Activated effector memory CD4-positive, alpha-beta T cell treated with anti-CD3 and anti-CD28 coated beads, Interleukin-2, amount 50 U/mL, for 16 hours (primary cell): ENCODE results near the gene SZT2.
"Not testable (repeated sequence)": the region's sequence is repeated elsewhere in the genome, so short reads cannot be mapped to it uniquely, and the experiment has no call there.

Experiments
- DNase-seq: peaks from one replicate; pipeline ENCODE4 v3.0.0-alpha.2; 2020

The SZT2 gene

DNA sequence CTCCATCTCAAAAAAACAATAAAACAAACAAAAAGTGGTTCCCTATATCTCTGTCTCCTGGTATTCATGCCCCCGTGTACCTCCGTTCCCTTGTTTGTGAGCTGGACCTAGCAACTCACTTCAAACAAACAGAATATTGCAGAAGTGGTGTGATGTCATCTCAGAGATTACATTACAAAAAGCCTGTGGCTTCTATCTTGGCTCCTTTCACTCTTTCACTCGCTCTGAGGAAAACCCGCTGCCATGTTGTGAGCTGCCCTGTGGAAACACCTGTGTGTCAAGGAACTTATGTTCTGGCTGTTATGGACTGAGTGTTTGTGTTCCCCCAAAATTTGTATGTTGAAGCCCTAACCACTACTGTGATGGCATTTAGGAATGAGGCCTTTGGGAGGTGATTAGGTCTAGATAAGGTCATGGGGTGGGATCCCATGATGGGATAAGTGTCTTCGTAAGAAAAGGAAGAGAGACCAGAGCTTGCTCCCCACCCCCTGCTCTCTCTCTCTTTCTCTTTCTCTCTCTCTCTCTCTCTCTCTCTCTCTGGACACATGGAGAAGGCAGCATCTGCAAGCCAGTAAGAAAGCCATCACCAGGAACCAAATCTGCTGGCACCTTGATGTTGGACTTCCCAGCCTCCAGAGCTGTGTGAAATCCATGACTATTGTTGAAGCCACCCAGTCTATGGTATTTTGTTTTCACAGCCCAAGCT is 71.4 kb downstream of the SZT2 start:
- DNase-seq = no peak

DNA sequence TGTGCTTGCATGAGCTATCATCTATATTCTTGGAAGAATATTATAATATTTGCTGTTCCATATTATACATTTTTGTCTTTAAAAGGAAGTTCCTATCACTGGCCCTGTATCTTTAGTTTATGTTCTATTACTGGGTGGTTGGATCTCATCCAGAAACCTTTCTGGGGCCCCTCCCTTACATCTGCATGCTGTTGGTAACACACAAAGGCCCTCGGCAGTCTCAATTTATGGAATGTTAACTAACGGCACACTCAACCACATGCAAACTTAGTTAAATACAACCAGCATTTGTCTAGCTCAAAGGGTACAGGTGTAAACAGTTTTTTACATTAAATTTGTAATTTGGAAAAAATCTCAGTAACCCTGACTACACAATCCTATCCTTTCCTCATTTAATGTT is 73.8 kb downstream of the SZT2 start:
- no peak for DNase-seq

DNA sequence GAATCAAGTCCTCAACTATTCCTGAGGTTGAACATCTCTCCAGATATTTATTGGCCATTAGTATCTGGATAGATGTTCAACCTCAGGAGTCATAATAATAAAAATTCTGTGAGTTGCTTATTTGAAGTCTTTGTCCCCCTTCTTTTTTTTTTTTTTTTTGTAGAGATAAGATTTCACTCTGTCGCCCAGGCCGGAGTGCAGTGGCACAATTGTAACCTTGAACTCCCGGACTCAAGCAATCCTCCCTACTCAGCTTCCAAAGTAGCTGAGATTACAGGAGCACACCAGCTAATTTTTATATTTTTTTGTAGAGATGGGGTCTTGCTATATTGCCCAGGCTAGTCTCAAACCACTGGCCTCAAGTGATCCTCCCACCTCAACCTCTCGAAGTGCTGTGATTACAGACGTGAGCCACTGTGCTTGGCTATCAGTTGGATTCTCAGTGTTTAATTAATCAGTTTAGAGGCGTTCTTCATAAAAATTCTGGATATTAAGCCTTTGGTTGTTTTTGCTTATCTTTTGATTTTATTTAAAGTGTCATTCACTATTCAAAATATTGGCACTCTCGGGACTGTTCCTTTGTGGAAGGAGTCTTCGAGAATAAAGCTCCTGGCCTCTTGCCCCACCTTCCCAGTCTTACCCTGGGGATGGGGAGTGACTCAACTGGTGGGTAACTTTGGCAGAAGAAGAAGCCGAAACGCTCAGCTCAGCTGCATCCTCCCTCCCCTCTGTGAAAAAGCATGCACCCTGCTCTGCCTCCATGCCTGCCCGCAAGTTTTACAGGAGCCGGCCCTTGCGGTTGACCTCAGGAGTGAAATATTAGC is 75.2 kb downstream of the SZT2 start:
- DNase-seq = no peak

DNA sequence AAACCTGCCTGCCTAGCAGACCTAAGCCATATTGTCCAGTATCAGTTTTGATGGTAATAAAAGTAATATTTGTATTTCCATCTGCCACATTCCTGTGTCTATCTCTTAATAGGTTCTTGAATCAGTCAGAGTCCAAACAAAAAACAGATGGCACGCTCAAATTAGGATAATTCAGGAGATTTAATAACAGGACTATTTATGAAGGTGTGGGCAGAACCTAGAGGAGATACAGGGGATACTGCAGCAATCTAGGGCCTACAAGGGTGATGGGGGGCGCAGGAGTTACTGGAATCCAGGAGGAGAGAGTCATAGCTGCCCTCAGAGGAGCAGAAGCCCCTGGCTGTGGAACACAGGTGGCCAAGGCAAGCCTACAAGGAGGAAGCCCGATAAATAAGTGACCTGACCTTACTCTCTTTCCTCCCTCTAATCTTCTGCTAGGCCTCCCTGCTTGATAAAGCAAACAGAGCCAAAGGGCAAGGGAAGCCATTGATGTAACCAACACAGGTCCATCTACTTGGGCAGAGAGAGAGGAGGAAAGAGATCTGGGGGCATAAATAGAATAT is 75.9 kb downstream of the SZT2 start:
- DNase-seq = no peak

DNA sequence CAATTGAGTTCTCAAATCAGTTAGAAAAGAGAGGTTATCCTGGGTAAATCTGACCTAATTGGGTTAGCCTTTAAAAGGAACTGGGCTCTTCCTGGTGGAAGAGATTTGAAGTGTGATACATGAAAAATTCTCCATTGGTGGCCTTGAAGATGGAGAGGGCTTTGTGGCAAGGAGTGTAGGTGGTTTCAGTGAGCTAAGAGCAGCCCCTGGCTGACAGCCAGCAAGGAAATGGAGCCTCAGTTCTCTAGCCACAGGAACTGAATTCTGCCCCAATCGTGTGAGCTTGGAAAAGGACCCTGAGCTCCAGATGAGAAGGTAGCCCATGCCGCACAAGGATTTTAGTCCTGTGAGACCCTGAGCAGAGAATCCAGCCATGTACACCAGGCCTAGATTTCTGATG is 76.7 kb downstream of the SZT2 start:
- no peak for DNase-seq

DNA sequence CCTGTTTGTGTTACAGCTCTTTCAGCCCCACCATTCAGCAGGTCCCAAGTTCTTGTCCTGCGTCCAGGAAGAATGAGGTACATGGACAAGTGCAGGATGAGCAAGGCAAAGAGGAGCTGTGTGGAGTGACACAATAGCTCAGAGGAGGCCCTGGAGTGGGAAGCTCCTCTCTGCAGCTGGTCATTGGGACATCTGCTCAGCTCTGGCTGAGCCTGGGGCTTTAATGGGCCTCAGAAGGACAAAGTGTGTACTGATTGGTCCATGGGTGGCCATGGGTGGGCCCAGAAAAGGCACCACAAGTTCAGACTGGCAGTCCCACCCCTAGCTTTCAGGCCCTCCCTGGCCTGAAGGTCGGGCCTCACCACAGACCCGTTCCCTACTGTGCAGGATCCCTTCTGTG is 78.7 kb downstream of the SZT2 start:
- DNase-seq = no peak

DNA sequence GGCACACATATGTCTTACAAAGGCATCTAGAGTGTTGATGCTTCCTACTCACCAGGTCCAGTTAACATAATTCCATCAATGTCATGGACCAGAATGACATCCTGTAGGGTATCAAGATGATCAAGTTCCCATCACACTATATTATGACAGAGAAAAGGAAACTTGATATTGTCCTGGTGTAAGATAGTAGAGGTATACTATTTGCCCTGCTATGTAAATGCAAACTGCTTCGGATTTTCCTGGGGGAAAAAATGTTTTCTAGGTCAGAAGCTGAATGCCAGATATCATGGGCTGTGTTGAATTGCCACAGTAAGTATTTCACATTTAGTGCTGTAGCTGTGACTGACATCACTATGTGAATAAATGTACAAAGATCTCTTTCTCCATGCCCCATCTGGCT is 80.2 kb downstream of the SZT2 start:
- DNase-seq = no peak

DNA sequence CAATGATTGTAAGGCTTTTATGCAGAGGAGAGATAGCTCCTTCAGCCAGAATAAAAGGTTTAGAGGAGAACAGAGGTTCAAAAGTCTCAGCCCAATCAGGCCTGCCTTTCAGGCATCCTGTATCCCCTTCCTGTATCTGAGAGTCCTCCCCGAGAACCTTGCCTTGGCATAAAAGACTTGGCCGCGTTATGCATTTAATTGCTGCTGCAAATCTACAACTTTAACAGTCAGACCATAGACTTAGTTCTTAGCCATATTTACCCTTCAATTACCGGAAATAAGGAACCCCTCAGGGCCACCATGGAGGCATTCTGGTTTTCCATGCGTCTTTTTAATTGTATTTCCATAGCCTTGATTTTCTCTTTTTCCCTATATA is 82.4 kb downstream of the SZT2 start:
- DNase-seq = no peak

DNA sequence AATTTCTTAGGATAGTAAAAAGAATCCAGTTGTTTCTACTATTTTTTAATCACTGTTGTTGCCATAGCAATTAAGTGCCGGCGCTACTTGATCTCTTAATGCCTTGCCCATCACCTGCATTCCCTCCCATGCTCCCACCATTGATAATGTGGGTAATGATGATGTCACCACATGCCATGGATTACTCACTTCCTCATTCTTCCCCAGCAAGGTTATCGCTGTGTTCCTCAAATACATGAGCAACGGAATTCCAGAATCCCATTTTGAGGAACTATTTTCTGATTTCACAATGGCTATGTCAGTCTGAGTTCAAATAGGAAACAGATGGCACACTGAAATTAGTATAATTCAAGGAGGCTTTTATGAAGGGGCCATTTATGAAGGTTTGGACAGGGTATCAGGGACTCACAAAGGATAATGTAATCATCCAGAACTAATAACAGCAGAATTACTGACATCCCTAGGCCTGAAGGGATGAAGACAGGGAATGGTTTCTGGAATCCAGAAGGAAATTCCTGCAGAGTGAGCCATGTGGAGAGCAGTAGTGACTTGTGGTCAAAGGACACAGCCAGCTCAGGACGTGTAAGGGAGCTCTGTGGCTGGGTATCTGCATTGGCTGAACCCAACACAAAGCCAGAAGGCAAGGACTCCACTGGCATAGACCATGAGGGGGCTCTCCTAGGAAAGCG is 82.9 kb downstream of the SZT2 start:
- not testable (repeated sequence) for DNase-seq

DNA sequence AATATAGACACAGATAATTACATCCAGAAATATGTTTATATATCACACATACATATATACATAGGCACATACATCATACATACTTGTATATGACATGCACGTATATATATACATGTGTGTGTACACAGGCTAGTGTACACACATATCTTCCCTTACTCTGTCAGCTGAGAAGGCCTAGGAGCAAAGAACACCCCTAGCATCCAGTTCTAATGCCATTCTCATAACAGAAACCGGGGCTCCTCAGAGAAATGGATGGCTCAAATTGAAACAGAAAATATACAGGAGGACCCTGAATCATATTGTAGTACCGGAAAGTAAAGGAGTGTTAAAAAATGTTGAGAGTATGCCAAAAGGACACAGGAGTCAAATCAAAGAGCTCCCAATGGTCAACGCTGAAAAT is 83.8 kb downstream of the SZT2 start:
- no peak for DNase-seq

DNA sequence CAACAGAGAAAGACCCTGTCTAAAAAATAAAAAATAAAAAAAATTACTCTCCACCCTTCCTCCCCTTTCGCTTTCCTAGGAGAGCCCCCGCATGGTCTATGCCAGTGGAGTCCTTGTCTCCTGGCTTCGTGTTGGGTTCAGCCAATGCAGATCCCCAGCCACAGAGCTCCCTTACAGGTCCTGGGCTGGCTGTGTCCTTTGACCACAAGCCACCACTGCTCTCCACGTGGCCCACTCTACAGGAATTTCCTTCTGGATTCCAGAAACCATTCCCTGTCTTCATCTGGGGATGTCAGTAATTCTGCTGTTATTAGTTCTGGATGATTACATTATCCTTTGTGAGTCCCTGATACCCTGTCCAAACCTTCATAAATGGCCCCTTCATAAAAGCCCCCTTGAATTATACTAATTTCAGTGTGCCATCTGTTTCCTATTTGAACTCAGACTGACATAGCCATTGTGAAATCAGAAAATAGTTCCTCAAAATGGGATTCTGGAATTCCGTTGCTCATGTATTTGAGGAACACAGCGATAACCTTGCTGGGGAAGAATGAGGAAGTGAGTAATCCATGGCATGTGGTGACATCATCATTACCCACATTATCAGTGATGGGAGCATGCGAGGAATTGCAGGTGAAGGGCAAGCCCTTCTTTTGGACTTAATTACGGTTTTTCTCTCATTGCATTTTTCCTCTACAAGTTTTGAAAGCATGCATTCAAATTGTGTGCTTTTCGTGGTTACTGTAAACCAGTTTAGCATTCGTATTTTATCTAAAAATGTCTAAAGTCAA is 86.1 kb downstream of the SZT2 start:
- not testable (repeated sequence) for DNase-seq

DNA sequence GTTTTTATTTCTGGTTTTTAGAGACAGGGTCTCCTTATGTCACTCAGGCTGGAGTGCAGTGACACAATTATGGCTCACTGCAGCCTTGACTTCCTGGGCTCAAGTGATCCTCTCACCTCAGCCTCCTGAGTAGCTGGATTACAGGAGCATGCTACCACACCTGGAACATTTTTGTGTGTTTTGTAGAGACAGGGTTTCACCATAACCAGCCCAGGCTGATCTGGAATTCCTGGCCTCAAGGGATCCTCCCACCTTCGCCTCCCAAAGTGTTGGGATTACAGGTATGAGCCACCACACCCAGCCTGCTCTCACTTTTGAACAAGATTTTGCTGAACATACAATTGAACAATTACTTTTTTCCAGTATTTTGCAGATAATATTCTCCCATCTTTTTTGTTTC is 88.0 kb downstream of the SZT2 start:
- no peak for DNase-seq

DNA sequence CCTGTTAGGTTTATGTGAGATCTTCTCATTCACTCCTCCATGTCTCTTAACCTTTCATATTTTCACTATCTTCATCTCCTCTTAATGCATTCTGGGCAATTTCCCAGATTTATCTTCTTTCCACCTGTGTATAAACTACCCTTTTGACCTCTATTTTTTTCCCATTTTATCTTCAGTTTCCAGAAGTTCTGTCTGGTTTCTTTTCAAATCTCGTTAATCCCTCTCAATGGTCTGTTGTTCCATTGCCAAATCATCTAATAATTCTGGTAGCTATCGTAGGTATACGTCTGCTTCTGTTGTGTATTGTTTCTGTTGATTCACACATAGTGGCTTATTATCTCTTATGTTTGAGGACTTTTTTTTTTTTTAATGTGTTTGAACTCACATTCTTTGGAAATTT is 89.7 kb downstream of the SZT2 start:
- no peak for DNase-seq

DNA sequence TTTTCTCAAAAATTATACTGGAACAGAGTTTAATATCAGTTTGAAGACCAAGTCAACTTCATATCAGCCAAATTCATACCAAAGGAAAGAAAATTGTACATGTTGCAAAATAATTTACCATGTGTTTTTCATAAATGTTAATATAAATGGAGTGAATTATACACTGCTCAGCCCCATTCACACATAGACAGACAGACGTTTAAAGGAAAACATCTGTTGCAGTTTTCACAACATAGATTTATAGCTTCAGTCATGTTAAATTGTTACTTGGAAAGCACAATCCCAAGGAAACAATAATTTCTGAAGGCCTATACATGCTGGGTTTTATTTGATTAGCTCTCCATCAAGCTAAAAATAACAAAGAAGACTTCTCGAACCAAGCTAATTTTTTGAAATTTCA is 91.8 kb downstream of the SZT2 start:
- no peak for DNase-seq

DNA sequence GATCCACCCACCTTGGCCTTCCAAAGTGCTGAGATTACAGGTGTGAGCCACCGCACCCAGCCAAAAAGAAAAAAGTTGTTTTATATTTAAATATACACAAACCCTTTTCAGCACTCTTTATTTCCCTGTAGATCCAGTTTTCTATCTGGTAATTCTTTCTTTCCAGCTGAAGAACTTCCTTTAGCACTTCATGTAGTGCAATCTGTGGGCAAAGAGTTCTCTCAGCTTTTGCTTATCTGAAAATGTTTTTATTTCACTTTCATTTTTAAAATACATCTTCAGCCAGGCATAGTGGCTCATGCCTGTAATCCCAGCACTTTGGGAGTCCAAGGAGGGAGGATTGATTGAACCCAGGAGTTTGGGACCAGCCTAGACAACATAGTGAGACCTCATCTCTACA is 92.5 kb downstream of the SZT2 start:
- DNase-seq = no peak

DNA sequence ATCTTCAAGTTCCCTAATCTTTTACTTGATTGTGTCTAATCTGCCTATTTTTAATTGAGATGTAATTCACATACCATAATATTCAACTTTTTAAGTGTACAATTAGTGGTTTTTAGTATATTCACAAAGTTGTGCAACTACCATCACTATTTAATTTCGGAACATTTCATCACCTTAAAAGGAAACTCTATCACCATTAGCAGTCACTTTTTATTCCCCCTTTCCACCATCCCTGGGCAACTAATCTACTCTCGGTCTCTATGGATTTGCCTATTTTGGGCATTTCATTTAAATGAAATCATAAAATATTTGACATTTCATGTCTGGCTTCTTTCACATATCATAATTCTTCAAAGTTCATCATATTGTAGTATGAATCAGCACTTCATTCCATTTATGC is 94.7 kb downstream of the SZT2 start:
- DNase-seq = no peak

DNA sequence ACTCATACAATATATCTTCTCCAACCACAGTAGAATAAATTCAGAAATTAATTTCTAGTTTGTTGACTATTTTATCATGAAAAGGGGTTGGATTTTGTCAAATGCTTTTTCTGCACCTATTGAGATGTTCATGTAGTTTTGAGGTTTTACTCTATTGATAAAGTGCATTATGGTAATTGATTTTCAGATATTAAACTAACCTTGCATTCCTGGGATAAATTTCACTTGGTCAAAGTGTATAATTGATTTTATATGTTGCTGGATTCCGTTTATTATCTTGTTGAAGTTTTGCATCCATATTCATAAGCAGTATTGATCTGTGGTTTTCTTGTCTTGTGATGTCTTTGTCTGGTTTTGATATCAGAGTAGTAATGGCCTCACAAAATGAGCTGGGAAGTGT is 98.5 kb downstream of the SZT2 start:
- DNase-seq = no peak

DNA sequence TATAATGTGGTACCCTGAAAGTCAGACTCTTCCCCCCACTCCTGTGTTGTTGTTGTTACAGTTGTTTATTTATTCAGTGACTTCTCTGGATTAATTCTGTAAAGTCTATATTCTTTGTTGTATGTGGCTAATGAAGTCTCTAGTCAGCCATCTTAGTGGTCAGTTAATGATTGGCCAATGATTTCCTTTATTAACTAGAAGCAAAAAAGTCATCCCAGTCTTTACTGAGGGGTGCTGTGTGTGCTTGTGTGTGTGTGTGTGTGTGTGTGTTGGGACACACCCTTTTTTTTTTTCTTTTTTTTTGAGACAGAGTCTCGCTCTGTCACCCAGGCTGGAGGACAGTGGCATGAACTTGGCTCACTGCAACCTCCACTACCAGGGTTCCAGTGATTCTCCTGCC is 101.4 kb downstream of the SZT2 start:
- no peak for DNase-seq

DNA sequence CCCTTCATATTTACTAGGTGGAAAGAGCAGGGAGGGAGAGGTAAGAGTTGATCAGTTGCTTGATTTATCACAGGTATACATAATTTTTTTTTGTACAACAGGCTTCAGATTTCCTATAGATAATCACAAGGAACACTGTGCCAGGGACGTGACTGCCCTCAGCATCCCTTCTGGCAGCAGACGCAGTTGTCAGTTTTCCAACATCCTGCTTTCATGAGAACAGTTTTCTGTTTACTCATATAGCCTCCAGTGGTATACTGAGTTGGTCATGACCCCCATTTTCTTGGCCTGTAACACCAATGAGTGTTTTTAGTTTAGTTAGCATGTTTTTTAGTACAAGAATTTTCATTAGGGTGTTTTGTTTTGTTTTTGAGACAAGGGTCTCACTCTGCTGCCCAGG is 103.1 kb downstream of the SZT2 start:
- DNase-seq = no peak

DNA sequence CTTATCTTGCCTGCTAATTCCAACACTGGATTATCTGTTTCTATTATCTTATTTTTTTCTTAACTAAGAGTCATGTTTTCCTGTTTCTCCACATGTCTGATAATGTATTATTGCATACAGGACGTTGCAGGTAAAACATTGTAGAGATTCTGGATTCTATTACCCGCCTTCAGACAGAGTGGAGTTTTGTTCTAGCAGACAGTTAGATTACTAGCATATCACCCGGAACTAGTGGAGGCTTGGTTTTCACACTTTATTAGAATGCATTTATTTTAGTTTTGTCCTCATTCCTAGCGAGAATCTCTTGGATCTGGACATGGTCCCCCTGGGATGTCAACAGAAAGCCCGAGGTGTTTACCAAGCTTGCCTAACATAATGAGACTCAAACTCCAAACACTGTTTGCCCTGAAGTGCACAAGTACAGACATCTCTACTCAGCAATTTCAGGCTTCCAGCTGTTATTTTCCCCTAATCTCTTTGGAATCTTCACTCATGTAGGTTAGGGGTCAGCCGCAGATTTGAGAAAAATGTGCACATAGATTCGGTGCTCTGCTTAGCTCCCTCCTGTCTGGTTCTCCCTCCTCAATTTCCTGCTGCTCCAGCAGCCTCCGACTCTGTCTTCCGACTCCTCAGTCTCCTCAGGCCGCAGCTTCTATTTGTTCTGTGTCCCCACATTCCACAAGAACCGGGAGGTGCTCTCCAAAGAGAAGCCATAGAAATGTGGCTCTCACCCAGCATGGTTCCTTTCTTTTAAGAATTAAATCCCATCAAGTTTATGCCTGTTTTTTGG is 104.2 kb downstream of the SZT2 start:
- DNase-seq = no peak

DNA sequence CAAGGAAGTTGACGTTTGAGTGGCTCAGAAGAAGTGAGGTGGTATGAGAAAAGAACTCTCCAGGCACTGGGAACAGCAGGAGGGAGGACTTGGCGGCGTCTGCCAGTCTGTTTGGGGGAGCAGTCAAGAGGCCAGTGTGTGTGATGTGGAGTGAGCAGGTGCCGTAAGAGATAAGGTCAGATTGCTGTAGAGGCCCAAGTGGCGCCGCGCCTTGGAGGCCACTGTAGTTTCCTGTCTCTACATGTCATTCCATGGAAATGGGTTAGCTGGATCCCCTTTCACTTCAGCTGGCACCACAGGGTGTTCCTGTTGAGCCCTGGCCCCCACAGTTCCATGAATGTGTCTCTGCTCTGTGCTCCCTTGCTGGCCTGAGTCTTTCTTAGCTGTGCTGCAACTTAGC is 105.5 kb downstream of the SZT2 start:
- no peak for DNase-seq

DNA sequence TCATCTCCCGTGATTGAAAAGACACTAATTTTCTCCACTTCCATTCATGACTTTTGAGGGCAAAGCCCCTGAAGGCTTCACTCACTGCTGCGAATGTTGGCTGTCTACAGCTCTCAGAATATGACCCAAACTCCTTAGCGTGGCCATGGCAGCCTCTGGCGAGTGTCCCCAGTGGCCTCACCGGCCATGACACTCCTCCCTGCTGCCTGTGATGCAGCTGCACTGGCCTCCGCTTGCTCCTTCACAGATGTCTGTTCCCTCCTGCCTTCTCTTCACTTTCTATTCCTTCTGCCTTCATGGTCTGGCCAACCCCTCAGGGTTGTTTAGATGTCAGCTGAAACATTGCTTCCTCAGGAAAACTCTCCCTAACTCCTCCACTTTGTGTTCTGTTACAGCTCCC is 110.2 kb downstream of the SZT2 start:
- DNase-seq = no peak
